Measurements from ENCODE around the gene NSDHL.

NSDHL gene

DNA sequence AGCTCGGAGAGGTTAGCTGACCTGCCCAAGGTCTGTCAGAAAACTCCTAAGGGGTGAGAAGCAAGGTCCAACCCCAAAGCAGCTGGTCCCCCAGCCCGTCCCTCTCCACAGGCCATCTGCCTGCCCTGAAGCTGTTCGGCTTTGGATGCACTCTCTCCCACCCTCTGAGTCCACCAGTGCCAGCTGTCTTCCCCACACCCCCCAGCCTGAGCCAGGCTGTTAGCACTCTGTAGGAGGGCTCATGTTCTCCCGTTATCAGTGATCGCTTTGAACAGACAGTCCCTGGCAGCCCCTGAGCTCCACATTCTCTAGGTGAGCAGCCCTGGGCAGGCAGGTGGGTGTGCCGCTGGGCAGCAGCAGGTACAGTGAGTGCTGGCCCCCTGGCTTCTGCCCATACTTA is 83.0 kb downstream of the NSDHL start:
- no peak for DNase-seq (ENCODE audit: low read depth)

DNA sequence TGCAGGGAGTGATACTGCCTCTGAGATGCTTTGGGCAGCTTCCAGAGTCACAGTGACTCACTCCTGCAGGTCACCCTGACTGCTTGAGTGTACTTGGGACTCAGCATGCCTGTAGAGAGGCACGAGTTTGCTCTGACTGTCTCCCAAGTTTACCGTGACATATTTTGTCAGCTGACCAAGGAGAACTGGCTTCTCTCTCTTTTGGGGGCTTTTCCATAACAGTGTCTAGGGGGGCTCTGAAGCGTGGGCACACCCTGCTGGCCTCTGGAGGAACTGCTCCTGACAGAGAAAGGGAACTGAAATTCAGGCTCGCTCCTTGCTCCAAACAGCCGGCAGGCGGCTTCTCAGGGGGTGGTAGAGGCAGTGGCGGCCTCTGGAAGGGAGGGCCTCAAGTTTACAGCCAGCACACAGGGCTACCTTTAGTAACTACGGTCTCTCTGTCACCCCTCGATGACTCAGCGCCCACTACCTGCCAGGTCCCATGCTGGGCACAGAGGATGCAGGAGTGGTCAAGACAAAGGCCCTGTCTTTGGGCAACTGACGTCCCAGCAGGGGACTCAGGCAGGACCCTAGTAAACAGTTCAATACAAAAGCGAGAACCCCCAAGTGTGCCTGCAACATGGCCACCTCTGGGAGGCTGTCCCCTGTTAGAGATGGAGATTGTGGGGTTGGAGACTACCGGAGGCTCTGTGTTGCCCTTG is 84.8 kb downstream of the NSDHL start:
- DNase-seq (ENCODE audit: low read depth): no peak

DNA sequence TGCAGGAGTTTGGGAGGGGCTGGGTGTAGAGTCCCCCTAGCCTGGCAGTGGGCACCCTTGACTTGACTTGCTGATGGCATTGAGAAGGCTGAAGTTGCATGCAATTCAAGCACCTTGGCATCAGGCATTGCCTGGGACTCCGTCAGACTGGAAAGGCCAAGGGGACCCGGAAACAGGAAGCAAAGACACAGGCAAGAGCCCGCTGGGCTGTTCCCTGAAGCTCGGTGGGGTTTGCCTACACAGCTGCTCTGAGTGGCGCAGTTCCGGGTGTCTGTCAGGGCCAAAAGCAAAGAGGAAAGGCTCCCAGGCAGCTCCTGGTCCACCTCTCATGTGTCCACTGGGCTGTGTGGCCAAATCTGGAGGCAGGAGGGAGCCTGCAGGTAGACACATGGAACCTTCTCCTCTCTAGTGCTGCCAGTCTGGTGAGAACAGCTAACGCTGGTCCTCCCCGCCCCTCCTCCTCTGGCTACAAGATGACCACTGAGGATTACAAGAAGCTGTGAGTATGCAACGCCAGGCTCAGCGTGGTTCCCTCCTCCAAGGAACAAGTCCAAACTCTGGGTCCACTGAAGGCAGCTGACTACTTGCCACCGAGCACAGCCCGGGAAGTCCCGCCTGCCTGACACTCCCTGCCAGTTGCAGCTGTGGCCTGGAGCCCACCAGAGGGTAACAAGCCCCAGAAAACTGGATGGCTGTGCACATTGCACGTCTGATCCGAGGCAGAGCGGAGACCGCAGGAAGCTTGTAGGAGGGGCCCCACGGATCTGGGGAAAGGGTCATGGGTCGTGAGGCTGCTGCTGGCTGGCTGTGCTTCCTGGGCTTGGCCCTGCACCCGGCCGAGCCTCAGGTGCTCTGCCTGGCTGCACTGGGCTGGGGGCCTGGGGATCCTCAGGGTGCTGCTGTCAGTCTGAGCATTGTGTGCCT is 87.1 kb downstream of the NSDHL start:
- no peak for DNase-seq (ENCODE audit: low read depth)

DNA sequence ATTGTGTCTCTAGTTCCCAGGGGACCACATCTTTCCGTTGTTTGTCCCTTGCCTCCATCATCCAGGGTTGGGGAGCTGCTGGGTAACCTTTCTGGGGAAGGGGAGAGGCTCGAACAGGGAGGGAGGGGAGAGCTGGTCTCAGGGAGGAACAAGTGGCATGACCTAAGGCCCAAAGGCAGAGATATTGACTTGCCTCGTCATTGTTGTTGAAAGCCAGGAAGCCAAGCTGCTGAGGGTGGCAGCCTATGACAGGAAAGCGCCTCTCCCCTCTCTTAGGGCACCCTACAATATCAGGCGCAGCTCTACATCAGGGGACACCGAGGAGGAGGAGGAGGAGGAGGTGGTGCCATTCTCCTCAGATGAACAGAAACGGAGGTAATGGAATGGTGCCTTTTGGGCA is 87.8 kb downstream of the NSDHL start:
- no peak for DNase-seq (ENCODE audit: low read depth)

All from stimulated activated CD8-positive, alpha-beta memory T cell treated with anti-CD3 and anti-CD28 coated beads, Interleukin-7, amount 100 ng/mL, for 24 hours (primary cell).